ENCODE results near the gene PIP4K2A.
"Not testable (repeated sequence)": the region's sequence is repeated elsewhere in the genome, so short reads cannot be mapped to it uniquely, and the experiment has no call there.

The PIP4K2A gene

DNA sequence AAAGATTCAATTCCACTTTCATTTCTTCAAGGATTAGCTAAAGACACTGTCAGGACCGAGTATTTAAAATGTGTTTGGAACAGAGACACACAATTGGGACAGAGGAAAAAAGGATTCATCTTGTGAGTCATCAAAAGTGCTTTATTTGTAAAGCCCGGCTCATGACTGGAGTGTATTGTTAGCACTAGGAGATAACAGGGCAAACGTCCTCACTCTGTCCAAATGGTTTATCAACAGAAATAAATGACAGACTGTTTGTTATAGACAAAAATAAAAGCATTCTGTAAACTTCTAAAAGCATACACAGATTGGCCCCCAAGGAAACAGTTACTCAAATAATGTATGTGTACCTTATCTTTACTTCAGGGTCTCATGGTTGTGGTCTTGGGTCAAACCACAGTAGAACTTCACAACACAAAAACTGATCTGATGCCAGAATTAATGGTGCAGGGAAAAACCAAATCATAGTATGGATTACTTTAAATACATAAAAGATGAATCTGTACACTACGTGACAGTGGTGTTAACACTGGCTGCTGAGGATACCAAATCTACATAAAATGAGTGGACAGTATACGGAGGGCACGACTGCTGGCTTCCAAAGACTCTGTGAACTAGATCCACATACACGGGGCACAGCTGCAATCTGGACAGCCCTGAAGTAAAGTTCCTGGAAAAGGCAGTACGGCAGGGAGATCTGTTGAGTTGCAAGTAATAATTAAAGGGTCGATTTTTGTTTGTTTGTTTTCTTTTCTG lies 179.4 kb downstream of the PIP4K2A start:
- Histone ChIP-seq H3K4me3 (no peak overlapping the region), H3K9me3 (no peaks in the 10 kb centered on the region), H3K36me3 (replicated peaks) (peaks cover 3% of the 10 kb centered on the region; the same call in 1 of the 2 replicates), H3K4me1 (no peaks in the 10 kb centered on the region), H3K27me3 (ENCODE audit: low read depth) (no peaks in the 10 kb centered on the region)
- no peak for DNase-seq (ENCODE audit: low spot score in 2 of 2)
- in situ Hi-C loops (cut with MboI; ENCODE audit: low sequenced_read_pairs), result loop anchor here (25.0 kb wide), 1 partner anchor 548 kb away; no protein-coding TSS in a partner anchor

DNA sequence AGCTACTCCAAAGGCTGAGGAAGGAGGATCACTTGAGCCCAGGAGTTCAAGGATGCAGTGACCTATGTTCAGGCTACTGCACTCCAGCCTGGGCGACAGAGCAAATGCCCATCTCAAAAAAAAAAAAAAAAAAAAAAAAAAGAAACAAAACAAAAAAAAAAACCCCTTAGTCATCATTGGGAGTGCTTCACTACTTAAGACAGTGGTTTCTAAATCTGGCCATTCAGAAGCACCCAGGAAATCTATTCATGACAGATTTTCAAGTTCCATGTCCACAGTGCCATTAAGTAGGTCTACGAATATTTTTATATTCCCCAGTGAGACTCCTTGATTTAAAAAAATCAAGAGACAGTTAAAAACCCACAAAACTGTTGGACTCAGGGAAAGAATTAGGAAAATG lies 182.9 kb downstream of the PIP4K2A start:
- H3K36me3 ChIP-seq (replicated peaks), result no peaks in the 10 kb centered on the region
- in situ Hi-C loops (cut with MboI; ENCODE audit: low sequenced_read_pairs), result loop anchor here (25.0 kb wide), 1 partner anchor 544 kb away; no protein-coding TSS in a partner anchor
- H3K9me3 ChIP-seq, result no peaks in the 10 kb centered on the region
- no peak overlapping the region for H3K4me3 ChIP-seq
- no peaks in the 10 kb centered on the region for H3K4me1 ChIP-seq
- no peak for DNase-seq (ENCODE audit: low spot score in 2 of 2)
- no peaks in the 10 kb centered on the region; the same call in 1 of the 2 replicates for H3K27me3 ChIP-seq (ENCODE audit: low read depth)

DNA sequence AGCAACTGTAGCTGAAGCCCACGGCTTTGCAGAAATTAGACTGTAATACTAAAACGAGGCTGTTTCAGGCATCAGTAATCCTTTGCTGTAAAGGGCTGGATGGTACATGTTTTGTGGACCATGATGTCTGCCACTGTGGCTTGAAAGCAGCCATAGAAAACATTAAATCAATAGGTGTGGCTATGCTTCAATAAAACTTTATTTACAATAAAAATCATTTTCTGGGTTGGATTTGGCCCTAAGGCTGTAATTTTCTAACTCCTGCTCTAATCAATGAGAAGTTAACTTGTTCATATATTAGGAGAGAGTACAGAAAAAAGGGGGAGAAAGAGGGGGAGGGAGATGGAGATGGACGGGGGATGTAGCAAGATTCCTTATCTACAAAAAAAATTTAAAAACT lies 183.4 kb downstream of the PIP4K2A start:
- in situ Hi-C loops (cut with MboI; ENCODE audit: low sequenced_read_pairs), result loop anchor here (25.0 kb wide), 1 partner anchor 544 kb away; no protein-coding TSS in a partner anchor
- no peak for DNase-seq (ENCODE audit: low spot score in 2 of 2)
- H3K27me3 ChIP-seq (ENCODE audit: low read depth), result no peaks in the 10 kb centered on the region; the same call in 1 of the 2 replicates
- H3K9me3 ChIP-seq, result no peaks in the 10 kb centered on the region
- H3K36me3 ChIP-seq (replicated peaks), result no peaks in the 10 kb centered on the region
- no peak overlapping the region for H3K4me3 ChIP-seq
- H3K4me1 ChIP-seq, result no peaks in the 10 kb centered on the region

DNA sequence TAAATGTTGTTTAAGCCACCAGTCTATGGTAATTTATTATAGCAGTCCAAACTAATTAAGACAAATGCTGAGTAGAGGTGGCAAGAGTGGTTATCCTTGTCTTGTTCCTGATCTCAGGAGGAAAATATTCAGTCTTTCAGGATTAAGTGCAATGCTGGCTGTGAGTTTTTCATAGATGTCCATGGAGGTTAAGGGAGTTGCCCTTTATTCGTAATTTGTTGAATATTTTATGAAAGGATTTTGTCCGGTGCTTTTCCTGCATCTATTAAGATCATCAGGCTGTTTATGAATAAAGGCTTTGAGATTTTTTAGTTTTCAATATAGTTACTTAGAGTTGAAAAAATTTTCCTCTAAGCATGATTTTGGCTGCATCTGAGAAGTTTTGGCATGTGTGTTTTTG lies 186.9 kb downstream of the PIP4K2A start:
- in situ Hi-C loops (cut with MboI; ENCODE audit: low sequenced_read_pairs), result loop anchor here (25.0 kb wide), 1 partner anchor 540 kb away; no protein-coding TSS in a partner anchor
- no peaks in the 10 kb centered on the region for H3K4me1 ChIP-seq
- DNase-seq (ENCODE audit: low spot score in 2 of 2), result no peak
- H3K9me3 ChIP-seq, result no peaks in the 10 kb centered on the region
- no peaks in the 10 kb centered on the region for H3K36me3 ChIP-seq (replicated peaks)
- H3K4me3 ChIP-seq, result no peak overlapping the region
- no peaks in the 10 kb centered on the region; the same call in 1 of the 2 replicates for H3K27me3 ChIP-seq (ENCODE audit: low read depth)

DNA sequence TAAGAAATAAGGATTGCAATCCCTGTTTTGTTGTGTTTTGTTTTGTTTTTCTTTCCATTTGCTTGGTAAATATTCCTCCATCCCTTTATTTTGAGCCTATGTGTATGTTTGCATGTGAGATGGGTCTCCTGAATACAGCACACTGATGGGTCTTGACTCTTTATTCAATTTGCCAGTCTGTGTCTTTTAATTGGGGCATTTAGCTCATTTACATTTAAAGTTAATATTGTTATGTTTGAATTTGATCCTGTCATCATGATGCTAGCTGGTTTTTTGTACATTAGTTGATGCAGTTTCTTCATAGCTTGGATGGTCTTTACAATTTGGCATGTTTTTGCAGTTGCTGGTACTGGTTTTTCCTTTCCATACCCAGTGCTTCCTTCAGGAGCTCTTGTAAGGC lies 190.0 kb downstream of the PIP4K2A start:
- H3K27me3 ChIP-seq (ENCODE audit: low read depth); H3K9me3 ChIP-seq; H3K4me3 ChIP-seq; DNase-seq (ENCODE audit: low spot score in 2 of 2); H3K36me3 ChIP-seq (replicated peaks); in situ Hi-C loops (cut with MboI; ENCODE audit: low sequenced_read_pairs); H3K4me1 ChIP-seq: not testable (repeated sequence)

DNA sequence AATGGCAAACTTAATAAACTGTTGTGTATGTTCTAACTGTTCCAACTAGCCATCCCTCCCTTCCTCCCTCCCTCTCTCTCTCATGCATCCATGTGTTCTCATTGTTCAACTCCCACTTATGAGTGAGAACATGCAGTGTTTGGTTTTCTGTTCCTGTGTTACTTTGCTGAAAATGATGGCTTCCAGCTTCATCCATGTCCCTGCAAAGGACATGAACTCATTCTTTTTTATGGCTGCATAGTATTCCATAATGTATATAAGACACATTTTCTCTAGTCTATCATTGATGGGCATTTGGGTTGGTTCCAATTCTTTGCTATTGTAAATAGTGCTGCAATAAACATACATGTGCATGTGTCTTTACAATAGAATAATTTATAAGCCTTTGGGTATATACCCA lies 193.7 kb downstream of the PIP4K2A start:
- H3K4me1 ChIP-seq; DNase-seq (ENCODE audit: low spot score in 2 of 2); H3K36me3 ChIP-seq (replicated peaks); H3K27me3 ChIP-seq (ENCODE audit: low read depth); H3K9me3 ChIP-seq; in situ Hi-C loops (cut with MboI; ENCODE audit: low sequenced_read_pairs); H3K4me3 ChIP-seq: not testable (repeated sequence)

DNA sequence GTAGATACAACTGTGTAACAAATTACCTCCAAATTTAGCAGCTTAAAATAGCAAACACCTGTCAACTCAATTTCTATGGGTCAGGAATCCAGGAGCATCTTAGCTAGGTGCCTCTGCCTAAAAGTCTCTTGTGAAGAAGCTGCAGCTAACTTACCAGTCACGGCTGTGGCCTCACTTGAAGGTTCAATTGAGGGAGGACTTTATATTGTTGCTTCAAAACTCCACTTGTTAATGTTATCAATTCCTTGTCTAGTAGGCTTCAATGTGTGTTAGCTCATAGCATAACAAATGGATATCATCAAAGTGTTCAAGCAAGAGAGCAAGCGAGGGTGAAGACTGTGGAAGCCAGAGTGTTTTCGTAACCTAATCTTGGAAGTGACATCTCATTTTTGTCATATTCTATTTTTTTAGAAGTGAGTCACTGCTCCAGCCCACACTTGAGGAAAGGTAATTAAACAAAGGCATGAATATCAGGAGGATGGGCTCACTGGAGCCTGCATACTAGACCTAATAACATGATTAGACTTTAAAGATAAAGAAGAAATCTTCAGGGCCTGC lies 196.1 kb downstream of the PIP4K2A start:
- peaks cover 8% of the 10 kb centered on the region for H3K27me3 ChIP-seq (ENCODE audit: low read depth)
- in situ Hi-C loops (cut with MboI; ENCODE audit: low sequenced_read_pairs), result no loop called here
- no peak for DNase-seq (ENCODE audit: low spot score in 2 of 2)

DNA sequence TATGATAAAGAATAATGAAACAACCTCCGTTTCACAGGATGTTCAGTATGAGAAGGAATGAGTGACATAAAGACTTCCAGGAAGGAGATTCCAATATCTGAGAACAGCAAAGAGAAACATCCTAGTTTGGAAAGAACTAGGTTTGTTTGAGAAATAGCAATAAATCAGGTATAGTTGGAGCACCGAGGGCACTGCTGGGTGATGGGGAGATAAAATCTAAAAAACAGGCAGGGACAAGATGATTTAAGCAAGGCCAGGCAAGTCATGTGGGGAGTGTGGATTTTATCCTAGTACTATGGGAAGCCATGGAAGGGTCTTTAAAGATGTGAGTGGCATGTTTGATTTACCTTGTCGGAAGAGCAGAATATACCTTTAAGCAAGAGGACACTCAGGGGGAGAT lies 199.4 kb downstream of the PIP4K2A start:
- Histone ChIP-seq H3K27me3 (ENCODE audit: low read depth) (peaks cover 8% of the 10 kb centered on the region), H3K4me3 (no peak overlapping the region), H3K4me1 (peaks cover 4% of the 10 kb centered on the region), H3K36me3 (replicated peaks) (no peaks in the 10 kb centered on the region), H3K9me3 (peaks cover 5% of the 10 kb centered on the region; the same call in 1 of the 2 replicates)
- in situ Hi-C loops (cut with MboI; ENCODE audit: low sequenced_read_pairs), result no loop called here
- DNase-seq (ENCODE audit: low spot score in 2 of 2), result no peak

More for the DNA sequence above, 196.1 kb downstream of the PIP4K2A start:
- Histone ChIP-seq H3K9me3 (no peaks in the 10 kb centered on the region; the same call in 1 of the 2 replicates), H3K4me3 (no peak overlapping the region), H3K4me1 (peaks cover 4% of the 10 kb centered on the region), H3K36me3 (replicated peaks) (no peaks in the 10 kb centered on the region)

DNA sequence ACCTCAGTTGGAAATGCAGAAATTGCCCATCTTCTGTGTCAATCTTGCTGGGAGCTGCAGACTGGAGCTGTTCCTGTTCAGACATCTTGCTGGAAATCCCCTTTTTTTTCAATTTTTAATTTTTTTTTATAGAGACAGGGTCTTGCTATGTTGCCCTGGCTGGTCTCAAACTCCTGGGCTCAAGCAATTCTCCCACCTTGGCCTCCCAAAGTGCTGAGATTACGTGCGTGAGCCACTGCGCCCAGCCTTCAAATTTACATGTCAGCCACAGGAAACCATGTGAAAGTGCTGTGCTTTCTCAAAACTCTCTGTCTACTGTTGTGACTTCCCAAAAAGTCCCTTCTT lies 200.0 kb downstream of the PIP4K2A start:
- H3K9me3 ChIP-seq; H3K4me3 ChIP-seq; H3K4me1 ChIP-seq; H3K36me3 ChIP-seq (replicated peaks); H3K27me3 ChIP-seq (ENCODE audit: low read depth); DNase-seq (ENCODE audit: low spot score in 2 of 2); in situ Hi-C loops (cut with MboI; ENCODE audit: low sequenced_read_pairs): not testable (repeated sequence)

DNA sequence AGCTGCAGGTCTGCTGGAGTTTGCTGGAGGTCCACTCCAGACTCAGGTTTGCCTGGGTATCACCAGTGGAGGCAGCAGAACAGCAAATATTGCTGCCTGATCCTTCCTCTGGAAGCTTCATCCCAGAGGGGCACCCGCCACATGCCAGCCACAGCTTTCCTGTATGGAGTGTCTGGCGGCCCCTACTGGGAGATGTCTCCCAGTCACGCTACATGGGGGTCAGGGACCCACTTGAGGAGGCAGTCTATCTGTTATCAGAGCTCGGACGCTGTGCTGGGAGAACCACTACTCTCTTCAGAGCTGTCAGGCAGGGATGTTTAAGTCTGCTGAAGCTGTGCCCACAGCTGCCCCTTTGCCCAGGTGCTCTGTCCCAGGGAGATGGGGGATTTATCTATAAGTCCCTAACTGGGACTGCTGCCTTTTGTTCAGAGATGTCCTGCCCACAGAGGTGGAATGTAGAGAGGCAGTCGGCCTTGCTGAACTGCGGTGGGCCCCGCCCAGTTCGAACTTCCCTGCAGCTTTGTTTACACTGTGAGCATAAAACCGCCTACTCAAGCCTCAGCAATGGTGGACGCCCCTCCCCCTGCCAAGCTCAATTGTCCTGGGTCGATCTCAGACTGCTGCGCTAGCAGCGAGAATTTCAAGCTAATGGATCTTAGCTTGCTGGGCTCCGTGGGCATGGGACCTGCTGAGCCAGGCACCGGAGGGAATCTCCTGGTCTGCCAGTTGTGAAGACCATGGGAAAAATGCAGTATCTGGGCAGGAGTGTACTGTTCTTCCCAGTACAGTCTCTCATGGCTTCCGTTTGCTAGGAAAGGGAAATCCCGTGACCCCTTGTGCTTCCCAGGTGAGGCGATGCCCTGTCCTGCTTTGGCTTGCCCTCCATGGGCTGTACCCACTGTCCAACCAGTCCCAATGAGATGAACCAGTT lies 200.6 kb downstream of the PIP4K2A start:
- in situ Hi-C loops (cut with MboI; ENCODE audit: low sequenced_read_pairs); H3K36me3 ChIP-seq (replicated peaks); H3K4me1 ChIP-seq; H3K27me3 ChIP-seq (ENCODE audit: low read depth); H3K9me3 ChIP-seq: not testable (repeated sequence)
- peak; percentile 60 to 89 for DNase-seq (ENCODE audit: low spot score in 2 of 2)
- peak overlapping the region; percentile 22 for H3K4me3 ChIP-seq

DNA sequence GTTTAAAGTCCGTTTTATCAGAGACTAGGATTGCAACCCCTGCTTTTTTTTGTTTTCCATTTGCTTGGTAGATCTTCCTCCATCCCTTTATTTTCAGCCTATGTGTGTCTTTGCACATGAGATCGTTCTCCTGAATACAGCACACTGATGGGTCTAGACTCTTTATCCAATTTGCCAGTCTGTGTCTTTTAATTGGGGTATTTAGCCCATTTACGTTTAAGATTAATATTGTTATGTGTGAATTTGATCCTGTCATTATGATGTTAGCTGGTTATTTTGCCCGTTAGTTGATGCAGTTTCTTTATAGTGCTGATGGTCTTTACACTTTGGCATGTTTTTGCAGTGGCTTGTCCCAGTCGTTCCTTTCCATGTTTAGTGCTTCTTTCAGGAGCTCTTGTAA lies 202.4 kb downstream of the PIP4K2A start:
- H3K4me3 ChIP-seq; H3K27me3 ChIP-seq (ENCODE audit: low read depth); H3K9me3 ChIP-seq; H3K4me1 ChIP-seq; DNase-seq (ENCODE audit: low spot score in 2 of 2); H3K36me3 ChIP-seq (replicated peaks); in situ Hi-C loops (cut with MboI; ENCODE audit: low sequenced_read_pairs): not testable (repeated sequence)

DNA sequence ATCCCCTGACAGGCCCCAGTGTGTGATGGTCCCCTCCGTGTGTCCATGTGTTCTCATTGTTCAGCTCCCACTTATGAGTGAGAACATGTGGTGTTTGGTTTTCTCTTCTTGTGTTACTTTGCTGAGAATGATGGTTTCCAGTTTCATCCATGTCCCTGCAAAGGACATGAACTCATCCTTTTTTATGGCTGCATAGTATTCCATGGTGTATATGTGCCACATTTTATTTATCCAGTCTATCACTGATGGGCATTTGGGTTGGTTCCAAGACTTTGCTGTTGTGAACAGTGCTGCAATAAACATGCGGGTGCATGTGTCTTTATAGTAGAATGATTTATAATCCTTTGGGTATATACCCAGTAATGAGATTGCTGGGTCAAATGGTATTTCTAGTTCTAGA lies 206.2 kb downstream of the PIP4K2A start:
- H3K27me3 ChIP-seq (ENCODE audit: low read depth); DNase-seq (ENCODE audit: low spot score in 2 of 2); H3K4me3 ChIP-seq; H3K4me1 ChIP-seq; in situ Hi-C loops (cut with MboI; ENCODE audit: low sequenced_read_pairs); H3K36me3 ChIP-seq (replicated peaks); H3K9me3 ChIP-seq: not testable (repeated sequence)

DNA sequence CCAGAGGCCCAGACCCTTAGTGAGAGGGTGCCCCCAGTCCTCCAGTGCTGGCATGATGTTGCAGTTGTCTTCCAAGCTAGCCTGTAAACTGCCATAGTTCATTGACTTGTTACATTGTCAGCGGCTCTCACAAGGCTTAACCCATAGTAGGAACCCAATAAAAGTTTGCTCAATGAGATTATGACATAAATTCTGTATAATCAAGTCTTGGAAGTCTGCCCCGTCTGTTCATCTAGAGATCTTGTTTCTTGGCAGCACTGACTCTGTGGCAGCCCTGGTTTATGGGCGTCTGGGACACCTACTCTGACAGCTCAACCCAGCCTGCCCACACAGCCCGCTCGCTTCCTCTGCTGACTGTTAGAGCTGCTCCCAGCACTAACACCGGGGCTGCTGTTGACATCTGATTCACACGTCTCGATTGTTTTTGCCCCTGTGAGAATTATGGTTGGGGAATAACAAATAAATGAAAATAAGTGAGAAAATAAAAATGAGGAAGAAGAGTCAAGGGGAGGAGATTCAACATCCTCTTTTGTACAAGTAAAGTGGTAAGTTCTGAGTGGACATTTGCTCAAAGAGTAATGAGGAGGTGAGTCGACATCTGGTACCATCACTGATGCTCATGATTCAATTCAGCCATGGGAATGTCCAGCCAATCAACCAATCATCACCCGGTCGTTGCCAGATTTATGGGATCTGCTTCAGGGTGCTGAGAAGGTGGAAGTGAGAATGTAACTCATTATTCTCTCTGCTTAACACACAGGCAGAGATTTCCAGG lies 208.3 kb downstream of the PIP4K2A start:
- no peak for DNase-seq (ENCODE audit: low spot score in 2 of 2)
- H3K4me1 ChIP-seq, result peaks cover 5% of the 10 kb centered on the region; the same call in 1 of the 2 replicates
- H3K27me3 ChIP-seq (ENCODE audit: low read depth), result no peaks in the 10 kb centered on the region
- H3K36me3 ChIP-seq (replicated peaks), result no peaks in the 10 kb centered on the region
- in situ Hi-C loops (cut with MboI; ENCODE audit: low sequenced_read_pairs), result no loop called here
- H3K9me3 ChIP-seq, result no peaks in the 10 kb centered on the region
- no peak overlapping the region for H3K4me3 ChIP-seq

Data from HAP-1 (cell line).